ENCODE measurements around the gene SCAMP5.
A peak's percentile ranks its signal among the peaks of the same experiment; 100 is the strongest.

The SCAMP5 gene

GRCh38 chr15:75048394-75048793, 53.0 kb downstream of the SCAMP5 start:
- DNase-seq: no peak

DNA sequence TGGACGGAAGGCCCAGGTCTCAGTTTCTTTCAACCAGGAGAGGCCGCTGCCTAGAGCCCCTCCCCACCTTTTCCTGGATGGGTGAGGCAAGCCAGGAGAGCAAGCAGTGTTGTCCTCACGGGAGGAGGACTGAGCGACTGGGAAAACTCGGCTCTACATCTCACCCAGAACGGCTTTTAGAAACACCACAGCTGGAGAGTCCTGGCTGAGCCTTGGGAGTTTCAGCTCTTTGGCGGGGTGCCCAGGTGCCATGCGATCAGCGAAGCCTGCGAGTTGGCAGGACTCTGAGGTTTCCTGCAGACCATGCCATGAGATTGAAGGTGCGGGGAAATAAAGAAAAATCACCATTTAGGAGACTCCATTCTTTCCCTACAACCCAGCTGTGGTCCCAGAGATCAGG, 54.0 kb downstream of the SCAMP5 start:
- no peak for DNase-seq

DNA sequence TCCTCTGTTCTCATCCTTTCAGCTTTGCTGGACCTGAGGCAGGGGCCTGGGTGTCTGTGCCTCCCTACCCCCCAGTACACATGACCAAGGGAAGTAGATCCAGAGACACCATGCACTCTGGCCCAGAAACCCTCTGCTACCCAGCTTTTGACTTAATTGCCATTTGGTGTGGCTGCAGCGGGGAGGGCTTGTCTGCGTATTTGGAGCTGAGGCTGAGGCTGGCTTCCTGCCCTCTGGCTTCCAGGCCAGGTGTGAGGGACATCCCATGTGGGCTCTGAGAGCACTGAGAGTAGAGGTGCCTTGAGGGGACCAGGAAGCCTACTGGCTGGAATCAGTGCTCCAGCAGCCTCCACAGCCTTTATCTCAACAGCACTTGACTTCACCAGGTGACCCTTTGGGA, 54.9 kb downstream of the SCAMP5 start:
- no peak for DNase-seq

DNA sequence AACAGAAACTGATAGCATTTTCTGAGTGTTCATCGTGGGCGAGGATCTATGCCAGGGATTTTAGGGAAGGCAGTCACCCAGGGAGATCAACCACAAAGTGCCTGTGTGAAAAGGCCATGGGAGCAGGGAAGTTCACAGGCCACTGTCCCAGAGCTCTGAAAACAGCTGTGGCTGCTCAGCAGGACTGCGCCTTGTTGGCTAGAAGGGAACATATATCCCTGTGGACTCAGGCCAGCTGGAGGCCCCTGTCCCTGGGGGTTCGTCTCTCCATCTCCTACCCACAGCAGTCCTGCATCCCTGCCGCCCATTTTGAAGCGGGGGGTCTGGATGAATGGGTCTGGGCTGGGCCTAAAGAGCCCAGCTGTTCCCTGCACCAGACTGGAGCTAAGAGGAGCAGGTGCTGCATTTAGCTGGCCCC, 55.8 kb downstream of the SCAMP5 start:
- no peak for DNase-seq

DNA sequence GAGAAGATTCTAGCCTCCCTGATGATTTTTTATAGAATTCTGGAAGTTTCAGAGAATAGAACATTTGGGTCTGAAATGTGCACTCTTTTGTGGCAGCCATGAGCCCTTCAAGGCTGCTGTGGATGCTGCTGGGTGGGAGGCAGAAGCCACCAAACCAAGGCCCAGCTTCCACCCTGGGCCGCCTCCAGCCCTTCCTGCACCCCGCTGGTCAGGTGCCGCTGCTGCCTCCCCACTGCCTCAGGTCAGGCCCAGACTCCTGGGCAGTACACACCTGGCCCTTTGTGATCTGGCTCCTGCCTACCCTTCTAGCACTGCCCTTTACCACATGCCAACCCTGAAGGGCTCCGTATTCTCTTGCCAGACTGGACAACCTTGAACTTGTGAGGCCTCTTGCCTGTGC, 56.3 kb downstream of the SCAMP5 start:
- no peak for DNase-seq

DNA sequence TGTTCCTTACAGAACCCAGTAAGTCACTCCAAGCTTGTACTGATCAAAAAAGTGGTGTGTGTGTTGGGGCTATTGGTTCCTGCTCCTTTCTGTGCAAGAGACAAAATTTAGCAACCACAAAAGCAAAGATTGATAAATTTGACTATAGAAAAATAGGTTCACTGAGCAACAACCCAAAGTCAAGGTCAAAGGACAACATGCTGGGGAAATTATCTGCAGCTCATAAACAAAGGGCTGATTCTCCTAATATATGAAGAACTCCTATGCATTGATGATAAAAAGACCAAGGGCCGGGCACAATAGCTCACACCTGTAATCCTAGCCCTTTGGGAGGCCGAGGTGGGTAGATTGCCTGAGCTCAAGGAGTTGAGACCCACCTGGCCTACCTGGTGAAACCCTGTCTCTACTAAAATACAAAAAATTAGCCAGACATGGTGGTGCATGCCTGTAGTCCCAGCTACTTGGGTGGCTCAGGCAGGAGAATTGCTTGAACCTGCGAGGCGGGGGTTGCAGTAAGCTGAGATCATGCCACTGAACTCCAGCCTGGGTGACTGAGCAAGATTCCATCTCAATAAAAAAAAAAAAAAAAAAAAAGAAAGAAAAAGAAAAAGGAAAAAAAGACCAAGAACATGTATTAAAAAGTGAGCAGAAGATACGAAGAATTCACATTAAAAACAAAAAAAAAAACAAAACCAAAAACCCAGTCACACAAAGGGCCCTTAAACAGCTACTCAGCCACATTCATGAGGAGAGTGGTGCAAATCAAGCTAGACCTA, 57.8 kb downstream of the SCAMP5 start:
- DNase-seq: no peak

DNA sequence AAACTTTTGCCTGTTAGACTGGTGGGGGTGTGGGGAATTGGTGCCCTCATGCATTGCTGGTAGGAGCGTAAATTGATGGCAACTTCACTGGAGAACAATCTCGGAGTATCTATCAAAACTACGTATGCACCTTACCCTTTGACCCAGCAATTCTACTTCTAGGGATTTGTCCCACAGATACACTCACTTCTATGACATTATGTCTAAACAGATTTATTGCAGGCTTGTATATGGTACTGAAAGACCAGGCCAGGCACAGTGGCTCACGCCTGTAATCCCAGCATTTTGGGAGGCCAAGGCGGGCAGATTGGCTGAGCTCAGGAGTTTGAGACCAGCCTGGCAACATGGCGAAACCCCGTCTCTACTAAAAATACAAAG, 58.4 kb downstream of the SCAMP5 start:
- no peak for DNase-seq

GRCh38 chr15:75054172-75054897, 59.0 kb downstream of the SCAMP5 start:
- no peak for DNase-seq

GRCh38 chr15:75056036-75056435, 60.7 kb downstream of the SCAMP5 start:
- no peak for DNase-seq

DNA sequence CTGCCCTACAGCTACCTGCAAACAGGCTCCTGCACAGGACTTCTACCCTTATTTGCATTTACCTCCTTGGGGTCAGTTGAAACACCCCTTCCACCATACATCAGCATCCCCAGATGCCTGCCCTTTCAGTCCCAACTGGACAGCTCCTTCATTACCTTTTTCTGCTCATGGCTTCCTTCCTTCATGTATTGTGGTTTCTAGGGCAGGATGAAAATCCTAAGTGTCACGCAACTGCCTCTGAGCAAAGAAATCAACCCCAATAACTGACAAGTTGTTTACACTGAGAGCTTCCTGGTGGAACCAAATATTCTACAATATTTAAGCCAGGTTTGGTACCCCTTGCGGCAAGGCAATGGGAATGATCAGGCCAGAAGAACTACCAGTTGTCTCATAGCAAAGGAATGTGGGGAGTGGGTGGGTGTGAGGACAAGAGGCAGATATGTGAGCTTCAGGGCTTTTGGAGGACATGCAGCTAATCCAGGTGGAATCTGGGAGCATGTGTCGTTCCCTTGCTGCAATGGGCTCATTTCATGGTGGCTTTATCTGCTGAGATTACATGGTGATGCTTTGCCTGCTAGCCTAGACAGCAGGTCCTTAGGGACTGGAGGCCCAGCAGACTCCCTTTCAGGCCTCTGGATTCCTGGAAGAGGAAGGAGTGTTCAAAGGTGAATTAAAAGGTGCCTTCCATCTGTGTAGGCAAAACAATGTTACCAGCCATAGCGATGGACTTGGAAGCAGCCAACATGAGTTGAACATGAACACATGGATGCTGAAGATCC, 63.0 kb downstream of the SCAMP5 start:
- DNase-seq: no peak

DNA sequence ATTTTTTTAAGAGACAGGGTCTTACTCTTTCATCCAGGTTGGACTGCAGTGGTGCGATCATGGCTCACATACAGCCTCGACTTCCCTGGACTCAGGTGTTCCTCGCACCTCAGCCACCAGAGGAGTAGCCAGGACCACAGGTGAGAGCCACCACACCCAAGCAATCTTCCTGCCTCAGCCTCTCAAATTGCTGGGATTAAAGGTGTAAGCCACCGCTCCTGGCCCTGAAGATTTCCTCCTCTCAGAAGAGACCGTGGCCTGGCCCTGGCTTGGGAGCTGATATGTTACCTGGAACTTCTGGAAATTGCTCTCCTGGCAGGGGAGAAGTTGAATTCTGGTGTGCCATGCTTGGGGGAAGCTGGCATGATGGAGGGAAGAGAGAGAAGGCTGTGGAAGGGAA, 64.2 kb downstream of the SCAMP5 start:
- DNase-seq: no peak

DNA sequence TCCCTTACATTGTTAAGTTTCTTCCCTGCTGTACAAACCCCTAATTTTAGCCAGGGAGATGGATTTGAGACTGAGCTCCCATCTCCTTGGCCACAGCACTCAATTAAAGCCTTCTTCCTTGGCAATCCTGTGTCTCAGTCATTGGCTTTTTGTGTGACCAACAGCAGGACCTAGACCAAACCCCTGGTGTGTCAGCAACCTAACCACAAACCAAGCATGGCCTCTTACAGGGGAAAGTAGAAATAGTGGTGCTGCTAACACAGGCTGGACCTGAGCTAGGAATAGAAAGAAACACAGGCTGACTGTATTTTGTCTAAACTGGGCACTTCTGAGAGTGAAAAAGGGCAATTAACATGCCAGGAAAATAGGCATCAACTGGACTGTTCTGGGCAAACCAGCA, 65.9 kb downstream of the SCAMP5 start:
- no peak for DNase-seq

DNA sequence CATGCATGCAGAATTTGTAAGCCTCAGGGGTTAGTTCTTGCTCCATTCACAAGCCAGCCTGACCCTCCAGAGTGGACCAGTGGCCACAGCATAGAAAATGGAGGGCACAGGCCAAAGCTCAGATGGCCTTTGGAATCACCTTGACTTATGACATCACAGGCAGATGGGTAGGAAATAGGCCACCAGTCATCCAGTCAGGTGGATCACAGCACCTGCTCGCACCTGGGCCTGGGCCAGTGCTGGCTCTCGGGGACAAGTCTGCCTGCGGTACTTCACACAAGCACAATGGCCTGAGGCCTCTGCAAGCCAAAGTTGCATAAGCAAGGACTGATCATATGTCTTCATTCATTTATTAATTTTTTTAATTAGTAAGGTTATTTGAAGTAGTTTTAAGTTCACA, 67.3 kb downstream of the SCAMP5 start:
- no peak for DNase-seq

GRCh38 chr15:75063338-75063737, 68.0 kb downstream of the SCAMP5 start:
- DNase-seq: no peak

GRCh38 chr15:75063889-75064288, 68.5 kb downstream of the SCAMP5 start:
- no peak for DNase-seq

- no peak for DNase-seq
These were observed 69.5 kb downstream of the SCAMP5 start for GRCh38 chr15:75064846-75065245.

- no peak for DNase-seq
These were observed 70.1 kb downstream of the SCAMP5 start for GRCh38 chr15:75065467-75065850.

GRCh38 chr15:75065851-75066509, 70.6 kb downstream of the SCAMP5 start:
- DNase-seq: no peak

- DNase-seq: peak in 1 of 5 donors; percentile 91
These were observed 71.9 kb downstream of the SCAMP5 start for GRCh38 chr15:75067123-75067830.

GRCh38 chr15:75068748-75069147, 73.4 kb downstream of the SCAMP5 start:
- DNase-seq: no peak

DNA sequence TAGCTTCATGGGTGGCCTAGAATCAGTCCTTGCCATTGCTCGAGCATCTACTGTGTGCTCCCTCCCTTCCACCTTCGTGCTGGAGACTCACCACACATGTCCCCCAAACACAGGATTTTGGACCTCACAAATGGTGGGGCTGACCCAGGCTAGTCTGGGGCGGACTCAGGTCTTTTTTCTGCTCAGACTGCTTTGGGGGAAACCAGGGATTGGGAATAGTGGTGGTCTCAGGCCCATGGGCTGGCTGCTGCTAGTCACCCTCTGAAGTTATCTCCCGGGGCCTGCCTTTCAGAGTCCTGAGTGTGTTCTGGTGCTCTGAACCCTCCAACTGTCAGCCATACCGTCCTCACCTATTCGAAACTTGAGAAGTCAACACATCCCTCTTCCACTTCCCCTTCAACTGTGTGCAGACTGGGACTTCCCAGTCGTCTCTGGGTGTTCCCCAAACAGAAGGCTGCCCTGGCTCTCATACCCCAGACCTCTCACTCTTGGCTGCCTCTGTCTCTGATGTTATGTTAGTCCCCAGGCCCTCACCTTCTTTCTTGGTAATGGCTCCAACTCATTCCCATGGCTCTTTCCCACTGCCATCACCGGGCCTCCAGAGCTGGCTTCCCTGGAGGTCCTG, 74.0 kb downstream of the SCAMP5 start:
- DNase-seq: peak in 1 of 5 donors; percentile 43

DNA sequence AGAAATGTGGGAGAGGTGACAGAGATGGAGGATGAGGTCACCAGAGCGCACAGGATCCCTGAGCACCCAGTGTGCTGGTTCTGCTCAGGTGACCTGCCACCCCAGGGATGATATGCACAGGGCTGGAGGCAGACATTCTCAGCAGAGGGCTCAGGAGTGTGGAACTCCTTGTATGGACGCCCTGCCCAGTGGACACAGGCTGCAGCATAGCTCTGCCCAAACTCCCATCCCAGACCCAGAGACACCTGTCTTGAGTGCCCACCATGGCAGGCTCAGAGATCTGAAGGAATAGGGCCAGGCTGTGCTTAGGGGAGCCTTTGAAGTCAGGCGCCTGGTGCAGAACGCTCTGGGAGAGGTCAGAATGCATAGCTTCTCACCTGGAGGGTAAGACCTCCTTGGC, 75.3 kb downstream of the SCAMP5 start:
- DNase-seq: no peak
